IMR-90 (cell line): Measurements from ENCODE around the gene CTSL. TPM values are rescaled to one million over a fixed set of nuclear protein-coding genes. Genes with fewer than 3 reads are reported as not detected.

Experiments
- ATAC-seq: fragments of 200-7000 bp; cut with Tn5 transposase; 2 replicates; pipeline ENCODE4 v1.9.1; 2020; ENCODE audit warnings: low read depth, mild to moderate bottlenecking, moderate library complexity
- BruUV-seq: library from RNA; stranded (reverse); fragments of 400-500 nt; replicated peaks from 2 replicates; lab custom pipeline; 2021; lab: Mats Ljungman, UMichigan
- CTCF ChIA-PET: fragments of 300-600 bp; formaldehyde crosslinking; extraction: SDS; loops from one replicate; lab custom pipeline; 2021; ENCODE audit warnings: antibody characterized with exemption; lab: Yijun Ruan, JAX
- POLR2A ChIA-PET: fragments of 300-600 bp; sonication (Branson Sonifier 250); formaldehyde crosslinking; loops from one replicate; lab custom pipeline; 2022; ENCODE audit warnings: antibody characterized with exemption; ENCODE audit not compliant: unreplicated experiment; lab: Charles Lee
- DNase-seq: peaks from one replicate; pipeline ENCODE4 v3.0.0; 2013
- H2AFZ ChIP-seq: replicated peaks from 2 replicates; pipeline ENCODE3; 2013; ENCODE audit warnings: low read length, mild to moderate bottlenecking; ENCODE audit not compliant: poor library complexity
- H2AK5ac ChIP-seq: 2 replicates; pipeline ENCODE4 v1.6.1; 2013; ENCODE audit warnings: low read depth, low read length, inconsistent platforms
- H2AK9ac ChIP-seq: replicated peaks from 2 replicates; pipeline ENCODE3; 2013; ENCODE audit warnings: mild to moderate bottlenecking, low read depth, low read length, moderate library complexity; ENCODE audit not compliant: poor library complexity
- H2BK120ac ChIP-seq: 2 replicates; pipeline ENCODE4 v1.6.1; 2013; ENCODE audit warnings: low read depth, low read length, inconsistent platforms
- H2BK15ac ChIP-seq: 3 replicates; pipeline ENCODE4 v1.6.1; 2013; ENCODE audit warnings: low read depth, low read length, inconsistent platforms
- H2BK20ac ChIP-seq: 2 replicates; pipeline ENCODE4 v1.6.1; 2013; ENCODE audit warnings: low read depth, mild to moderate bottlenecking, inconsistent platforms, low read length, moderate library complexity
- H2BK5ac ChIP-seq: 2 replicates; pipeline ENCODE4 v1.6.1; 2013; ENCODE audit warnings: mild to moderate bottlenecking, low read depth, low read length, inconsistent platforms; ENCODE audit not compliant: poor library complexity, severe bottlenecking
- H3K14ac ChIP-seq: replicated peaks from 2 replicates; pipeline ENCODE4 v1.6.1; 2013; ENCODE audit warnings: low read depth, low read length, inconsistent platforms
- H3K18ac ChIP-seq: 2 replicates; pipeline ENCODE4 v1.6.1; 2013; ENCODE audit warnings: low read depth, low read length, control low read depth
- H3K23ac ChIP-seq: 2 replicates; pipeline ENCODE4 v1.6.1; 2013; ENCODE audit warnings: low read depth, low read length, inconsistent platforms
- H3K27ac ChIP-seq: 2 replicates; pipeline ENCODE4 v1.5.1; 2013; ENCODE audit warnings: mild to moderate bottlenecking, control low read depth, low read length; ENCODE audit not compliant: insufficient read depth
- H3K27me3 ChIP-seq: 2 replicates; pipeline ENCODE4 v1.6.1; 2013; ENCODE audit warnings: low read length; ENCODE audit not compliant: control insufficient read depth, insufficient read depth
- H3K36me3 ChIP-seq: 2 replicates; pipeline ENCODE4 v1.6.1; 2013; ENCODE audit warnings: low read length, mixed read lengths; ENCODE audit not compliant: control insufficient read depth, insufficient read depth
- H3K4ac ChIP-seq: 2 replicates; pipeline ENCODE4 v1.6.1; 2013; ENCODE audit warnings: low read depth, low read length, inconsistent platforms
- H3K4me1 ChIP-seq: 2 replicates; pipeline ENCODE4 v1.6.1; 2013; ENCODE audit warnings: low read length, mixed read lengths; ENCODE audit not compliant: control insufficient read depth, insufficient read depth
- H3K4me2 ChIP-seq: 2 replicates; pipeline ENCODE4 v1.6.1; 2013; ENCODE audit warnings: low read depth, mild to moderate bottlenecking, control low read depth, low read length, moderate library complexity
- H3K4me3 ChIP-seq: 2 replicates; pipeline ENCODE4 v1.5.1; 2013; ENCODE audit warnings: low read depth, mild to moderate bottlenecking, control low read depth, low read length, moderate library complexity; ENCODE audit not compliant: insufficient read depth
- H3K56ac ChIP-seq: 2 replicates; pipeline ENCODE4 v1.6.1; 2013; ENCODE audit warnings: low read length, inconsistent platforms; ENCODE audit not compliant: insufficient read depth; ENCODE audit errors: extremely low read depth
- H3K79me1 ChIP-seq, 2 experiments: 2 replicates each; pipeline ENCODE4 v1.6.1; 2013; ENCODE audit warnings: low read length in 2 of 2, inconsistent platforms in 1 of 2, low read depth in 1 of 2
- H3K9ac ChIP-seq: 2 replicates; pipeline ENCODE4 v1.6.1; 2013; ENCODE audit warnings: low read depth, low read length, control low read depth
- H3K9me1 ChIP-seq: 2 replicates; pipeline ENCODE4 v1.6.1; 2013; ENCODE audit warnings: low read length, inconsistent platforms; ENCODE audit not compliant: insufficient read depth
- H3K9me3 ChIP-seq: 2 replicates; pipeline ENCODE4 v1.6.1; 2013; ENCODE audit warnings: low read length; ENCODE audit not compliant: control insufficient read depth, insufficient read depth
- H4K20me1 ChIP-seq: 2 replicates; pipeline ENCODE4 v1.6.1; 2013; ENCODE audit warnings: low read length, inconsistent platforms; ENCODE audit not compliant: insufficient read depth
- H4K5ac ChIP-seq: 2 replicates; pipeline ENCODE4 v1.6.1; 2013; ENCODE audit warnings: mild to moderate bottlenecking, low read depth, low read length, control low read depth
- H4K8ac ChIP-seq, 2 experiments: 2 replicates each; pipeline ENCODE4 v1.6.1; 2013; ENCODE audit warnings: low read depth in 2 of 2, low read length in 2 of 2, control low read depth in 1 of 2, inconsistent platforms in 1 of 2
- H4K91ac ChIP-seq: 2 replicates; pipeline ENCODE4 v1.6.1; 2013; ENCODE audit warnings: low read depth, low read length, inconsistent platforms; ENCODE audit not compliant: insufficient read depth
- MAFK ChIP-seq: IDR thresholded peaks from 2 replicates; pipeline ENCODE4 v1.6.1; 2012; ENCODE audit warnings: low read depth, low read length, improper control_type of control experiment
- NFE2L2 ChIP-seq: fragments of 150-350 bp; IDR thresholded peaks from 2 replicates; pipeline ENCODE4 v1.6.1; 2016; ENCODE audit warnings: low read depth, mild to moderate bottlenecking, low read length
- RFX5 ChIP-seq: IDR thresholded peaks from 2 replicates; pipeline ENCODE4 v1.8.0; 2012; ENCODE audit warnings: low read depth, mild to moderate bottlenecking, low read length, moderate library complexity
- WGBS, 2 experiments: methylation state at CpG; one replicate each; pipeline versions ENCODE4 v1.1.5 to v1.1.7; 2013; ENCODE audit warnings: missing lambda C conversion rate in 2 of 2; ENCODE audit not compliant: insufficient read length in 1 of 2; ENCODE audit errors: extremely low coverage in 2 of 2; 5-methylcytosine and 5-hydroxymethylcytosine counted together
- dilution Hi-C: fragments of 300-500 bp; cut with HindIII; formaldehyde crosslinking; loops from one replicate; pipeline ENCODE4 v1.14.3; 2018; ENCODE audit warnings: low sequenced_read_pairs; ENCODE audit not compliant: unreplicated experiment
- in situ Hi-C: fragments of 300-500 bp; cut with MboI; formaldehyde crosslinking; loops from 3 replicates; pipeline ENCODE4 v1.14.3; 2019; ENCODE audit warnings: low sequenced_read_pairs, inconsistent platforms, mixed read lengths
- intact Hi-C: fragments of 100-400 bp; cut with micrococcal nuclease; formaldehyde crosslinking; loops from 2 replicates; pipeline ENCODE4 v1.10.0; 2022
- polyA plus RNA-seq, 3 experiments: library from polyadenylated mRNA; depleted of rRNA; stranded (reverse); fragments of >200 nt; gene quantifications; 2 replicates each; pipeline ENCODE4 v1.2.3, GENCODE V29; 2012; ENCODE audit warnings: low replicate concordance in 1 of 3
- total RNA-seq: library from RNA; depleted of rRNA; stranded (reverse); fragments of >200 nt; gene quantifications from 2 replicates; pipeline ENCODE4 v1.2.3, GENCODE V29; 2012
- TF ChIP-seq, protein P1 (sequence below): fragments of 150-350 bp; IDR thresholded peaks from 2 replicates; pipeline ENCODE4 v1.6.1; 2017; ENCODE audit warnings: mild to moderate bottlenecking, antibody characterized with exemption, low read length, low read depth
- TF ChIP-seq, protein P2 (sequence below): fragments of 150-350 bp; IDR thresholded peaks from 2 replicates; pipeline ENCODE4 v1.6.1; 2016; ENCODE audit warnings: low read depth, mild to moderate bottlenecking, low read length, moderate library complexity, borderline replicate concordance

The CTSL gene
- total and polyA plus RNA-seq, 2 of the 4 experiments (the other 2 are of a cell fraction): 57.0 to 112 TPM

DNA sequence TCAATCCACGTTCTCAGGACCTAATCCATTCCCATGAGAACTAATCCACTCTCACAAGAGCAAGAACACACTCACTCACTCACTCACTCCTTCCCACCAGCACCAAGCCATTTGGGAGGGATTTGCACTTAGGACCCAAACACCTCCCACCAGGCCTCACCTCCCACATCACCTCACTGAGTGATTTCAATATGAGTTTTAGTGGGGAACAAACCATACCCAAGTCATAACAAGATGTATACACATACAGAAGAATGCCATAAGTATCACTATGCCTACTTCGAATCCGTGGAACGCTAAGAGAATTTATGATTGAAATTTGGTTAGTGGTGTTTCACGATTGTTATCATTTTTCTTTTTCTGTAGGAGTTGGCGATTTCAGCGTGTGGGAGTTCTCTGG lies 29.3 kb upstream of the CTSL start:
- no peak overlapping the region for H3K27ac ChIP-seq
- no peak overlapping the region for H2AFZ ChIP-seq
- no peak overlapping the region for H2AK9ac ChIP-seq
- H3K9me1 ChIP-seq: no peaks in the 10 kb centered on the region; the same call in 1 of the 2 replicates
- no CpG with 5 or more reads among the region's 7 CpGs for WGBS, 2 experiments
- no peak overlapping the region for H3K4me2 ChIP-seq
- no peak overlapping the region for H2BK20ac ChIP-seq
- no peak overlapping the region for H4K8ac ChIP-seq
- H2AK5ac ChIP-seq: no peak overlapping the region
- H4K5ac ChIP-seq: no peak overlapping the region
- H3K4me1 ChIP-seq: no peaks in the 10 kb centered on the region
- H2BK120ac ChIP-seq: no peak overlapping the region
- H3K36me3 ChIP-seq: no peaks in the 10 kb centered on the region
- ChIA-PET CTCF (no interaction called here), POLR2A (no interaction called here)
- dilution Hi-C loops: no loop called here
- H3K4ac ChIP-seq: no peak overlapping the region
- H3K18ac ChIP-seq: no peak overlapping the region
- no peak overlapping the region for H3K23ac ChIP-seq
- no peak overlapping the region for H2BK5ac ChIP-seq
- no peak overlapping the region for H3K14ac ChIP-seq
- H3K56ac ChIP-seq: no peak overlapping the region
- H3K4me3 ChIP-seq: no peak overlapping the region
- H3K9ac ChIP-seq: no peak overlapping the region
- no peak overlapping the region for H2BK15ac ChIP-seq
- H3K9me3 ChIP-seq: no peaks in the 10 kb centered on the region; the same call in 1 of the 2 replicates
- H4K20me1 ChIP-seq: no peaks in the 10 kb centered on the region
- BruUV-seq: no TSS peak
- intact Hi-C loops: no loop called here
- H4K91ac ChIP-seq: no peak overlapping the region
- H3K27me3 ChIP-seq: no peaks in the 10 kb centered on the region
- DNase-seq (no peak), ATAC-seq (no peak)
- H3K79me1 ChIP-seq: no peaks in the 10 kb centered on the region
- in situ Hi-C loops: loop anchor here (25.0 kb wide), 2 partner anchors 341 to 1316 kb away; no protein-coding TSS in a partner anchor
- no peak for TF ChIP-seq NFE2L2
- no peak for TF ChIP-seq RFX5
- TF ChIP-seq, protein P1, sequence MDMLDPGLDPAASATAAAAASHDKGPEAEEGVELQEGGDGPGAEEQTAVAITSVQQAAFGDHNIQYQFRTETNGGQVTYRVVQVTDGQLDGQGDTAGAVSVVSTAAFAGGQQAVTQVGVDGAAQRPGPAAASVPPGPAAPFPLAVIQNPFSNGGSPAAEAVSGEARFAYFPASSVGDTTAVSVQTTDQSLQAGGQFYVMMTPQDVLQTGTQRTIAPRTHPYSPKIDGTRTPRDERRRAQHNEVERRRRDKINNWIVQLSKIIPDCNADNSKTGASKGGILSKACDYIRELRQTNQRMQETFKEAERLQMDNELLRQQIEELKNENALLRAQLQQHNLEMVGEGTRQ: no peak
- TF ChIP-seq MAFK: no peak
- TF ChIP-seq, protein P2, sequence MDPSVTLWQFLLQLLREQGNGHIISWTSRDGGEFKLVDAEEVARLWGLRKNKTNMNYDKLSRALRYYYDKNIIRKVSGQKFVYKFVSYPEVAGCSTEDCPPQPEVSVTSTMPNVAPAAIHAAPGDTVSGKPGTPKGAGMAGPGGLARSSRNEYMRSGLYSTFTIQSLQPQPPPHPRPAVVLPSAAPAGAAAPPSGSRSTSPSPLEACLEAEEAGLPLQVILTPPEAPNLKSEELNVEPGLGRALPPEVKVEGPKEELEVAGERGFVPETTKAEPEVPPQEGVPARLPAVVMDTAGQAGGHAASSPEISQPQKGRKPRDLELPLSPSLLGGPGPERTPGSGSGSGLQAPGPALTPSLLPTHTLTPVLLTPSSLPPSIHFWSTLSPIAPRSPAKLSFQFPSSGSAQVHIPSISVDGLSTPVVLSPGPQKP: no peak
